H1 (cell line): ENCODE results near the gene FBN1. TPM values are rescaled to one million over a fixed set of nuclear protein-coding genes. Genes with fewer than 3 reads are reported as not detected.

Experiments used
- CTCF ChIA-PET: fragments of 300-600 bp; sonication (Branson Sonifier 250); formaldehyde crosslinking; loops from one replicate; lab custom pipeline; 2021; ENCODE audit not compliant: partially characterized antibody; lab: Charles Lee
- POLR2A ChIA-PET: fragments of 300-600 bp; sonication (Branson Sonifier 250); formaldehyde crosslinking; loops from one replicate; lab custom pipeline; 2021; ENCODE audit warnings: inconsistent platforms; ENCODE audit not compliant: partially characterized antibody; lab: Charles Lee
- DNase-seq, 2 experiments: peaks; one replicate each; pipeline versions ENCODE4 v3.0.0 to v3.0.0-alpha.2; 2010 to 2022; ENCODE audit warnings: low spot score in 2 of 2, low read depth in 1 of 2, mixed read lengths in 1 of 2
- FAIRE-seq: peaks from 2 replicates; lab custom pipeline; 2011; peaks lifted over from hg19 to GRCh38; lab: Jason Lieb, UNC
- H2AFZ ChIP-seq: 2 replicates; pipeline ENCODE4 v1.8.1; 2012; ENCODE audit warnings: low read length, inconsistent platforms
- H2AK5ac ChIP-seq: 2 replicates; pipeline ENCODE4 v1.6.1; 2013; ENCODE audit warnings: low read depth, low read length
- H2BK120ac ChIP-seq: replicated peaks from 2 replicates; pipeline ENCODE3; 2013; ENCODE audit warnings: low read depth, low read length, inconsistent platforms
- H2BK12ac ChIP-seq: 2 replicates; pipeline ENCODE4 v1.6.1; 2013; ENCODE audit warnings: low read depth, low read length
- H2BK15ac ChIP-seq: 2 replicates; pipeline ENCODE4 v1.6.1; 2013; ENCODE audit warnings: low read length
- H2BK20ac ChIP-seq: 2 replicates; pipeline ENCODE4 v1.6.1; 2013; ENCODE audit warnings: low read length
- H2BK5ac ChIP-seq: 2 replicates; pipeline ENCODE4 v1.6.1; 2013; ENCODE audit warnings: low read depth, low read length
- H3K14ac ChIP-seq: 2 replicates; pipeline ENCODE4 v1.6.1; 2013; ENCODE audit warnings: inconsistent platforms; ENCODE audit not compliant: insufficient read length
- H3K18ac ChIP-seq: 2 replicates; pipeline ENCODE4 v1.6.1; 2013; ENCODE audit warnings: low read length; ENCODE audit errors: extremely low read depth
- H3K23ac ChIP-seq: 2 replicates; pipeline ENCODE4 v1.6.1; 2013; ENCODE audit warnings: inconsistent platforms; ENCODE audit not compliant: insufficient read length
- H3K23me2 ChIP-seq: 2 replicates; pipeline ENCODE4 v1.6.1; 2013; ENCODE audit warnings: low read depth, low read length
- H3K27ac ChIP-seq: 2 replicates; pipeline ENCODE4 v1.6.1; 2011; ENCODE audit warnings: low read depth, low read length, inconsistent platforms
- H3K27me3 ChIP-seq, 4 experiments: replicated peaks in 1 of 4; 1 replicate in 1 of 4; 2 replicates in 3 of 4; pipeline versions ENCODE4 v1.6.1 to v1.8.1; 2011 to 2013; ENCODE audit warnings: low read length in 3 of 4, mild to moderate bottlenecking in 3 of 4, inconsistent platforms in 2 of 4, mixed read lengths in 2 of 4, moderate library complexity in 1 of 4; ENCODE audit not compliant: control insufficient read depth in 3 of 4, insufficient read depth in 3 of 4; ENCODE audit errors: extremely low read depth in 1 of 4
- H3K36me3 ChIP-seq, 4 experiments: 2 replicates each; pipeline versions ENCODE4 v1.6.1 to v1.8.1; 2011 to 2013; ENCODE audit warnings: mild to moderate bottlenecking in 4 of 4, low read length in 3 of 4, moderate library complexity in 2 of 4, control low read depth in 1 of 4, inconsistent platforms in 1 of 4; ENCODE audit not compliant: insufficient read depth in 4 of 4, control insufficient read depth in 2 of 4
- H3K4ac ChIP-seq: replicated peaks from 2 replicates; pipeline ENCODE3; 2013; ENCODE audit warnings: low read length, low read depth, mixed read lengths, inconsistent platforms; ENCODE audit not compliant: insufficient read length
- H3K4me1 ChIP-seq, 4 experiments: replicated peaks in 1 of 4; 1 replicate in 1 of 4; 2 replicates in 3 of 4; pipeline versions ENCODE4 v1.6.1 to v1.8.1; 2011 to 2013; ENCODE audit warnings: low read length in 3 of 4, inconsistent platforms in 2 of 4, mixed read lengths in 1 of 4; ENCODE audit not compliant: insufficient read depth in 4 of 4, control insufficient read depth in 3 of 4
- H3K4me2 ChIP-seq, 2 experiments: 2 replicates each; pipeline versions ENCODE4 v1.6.1 to v1.8.1; 2011 to 2013; ENCODE audit warnings: low read depth in 2 of 2, low read length in 2 of 2, control low read depth in 1 of 2, inconsistent platforms in 1 of 2, mild to moderate bottlenecking in 1 of 2; ENCODE audit not compliant: insufficient read depth in 1 of 2
- H3K4me3 ChIP-seq, 4 experiments: fragments of 200-600, 300-600 bp in 1 of 4; sonication (generic), shearing (Covaris generic), sonication (Bioruptor Twin) in 1 of 4; 2 replicates each; pipeline versions ENCODE4 v1.5.1 to v1.8.1; 2011 to 2016; ENCODE audit warnings: low read length in 4 of 4, low read depth in 3 of 4, control low read depth in 2 of 4, inconsistent platforms in 2 of 4, mild to moderate bottlenecking in 2 of 4, mixed read lengths in 1 of 4, moderate library complexity in 1 of 4; ENCODE audit not compliant: insufficient read depth in 2 of 4; ENCODE audit errors: extremely low read depth in 1 of 4
- H3K56ac ChIP-seq: replicated peaks from 2 replicates; pipeline ENCODE3; 2013; ENCODE audit warnings: low read depth, mild to moderate bottlenecking, mixed read lengths, low read length, inconsistent platforms; ENCODE audit not compliant: insufficient read length
- H3K79me1 ChIP-seq: 2 replicates; pipeline ENCODE4 v1.6.1; 2013; ENCODE audit warnings: low read depth, low read length, control low read depth
- H3K79me2 ChIP-seq, 2 experiments: 2 replicates each; pipeline versions ENCODE4 v1.6.1 to v1.8.1; 2012 to 2013; ENCODE audit warnings: low read length in 2 of 2, mild to moderate bottlenecking in 2 of 2, inconsistent platforms in 1 of 2; ENCODE audit not compliant: insufficient read depth in 2 of 2, control insufficient read depth in 1 of 2
- H3K9ac ChIP-seq, 4 experiments: replicated peaks in 1 of 4; 1 replicate in 1 of 4; 2 replicates in 3 of 4; pipeline versions ENCODE4 v1.6.1 to v1.8.1; 2011 to 2013; ENCODE audit warnings: low read depth in 3 of 4, low read length in 3 of 4, control low read depth in 2 of 4, mild to moderate bottlenecking in 2 of 4, moderate library complexity in 2 of 4, inconsistent platforms in 1 of 4; ENCODE audit errors: extremely low read depth in 1 of 4
- H3K9me3 ChIP-seq, 2 experiments: 2 replicates each; pipeline versions ENCODE4 v1.6.1 to v1.8.1; 2012 to 2013; ENCODE audit warnings: mild to moderate bottlenecking in 2 of 2, moderate library complexity in 2 of 2, control low read depth in 1 of 2, inconsistent platforms in 1 of 2, low read depth in 1 of 2, low read length in 1 of 2, mixed read lengths in 1 of 2; ENCODE audit not compliant: insufficient read depth in 2 of 2
- H4K20me1 ChIP-seq, 2 experiments: replicated peaks in 1 of 2; 2 replicates each; pipeline versions ENCODE3 to v1.8.1; 2011 to 2013; ENCODE audit warnings: inconsistent platforms in 2 of 2, low read length in 2 of 2, mild to moderate bottlenecking in 1 of 2; ENCODE audit not compliant: insufficient read depth in 2 of 2, control insufficient read depth in 1 of 2
- H4K5ac ChIP-seq: 2 replicates; pipeline ENCODE4 v1.6.1; 2013; ENCODE audit warnings: low read length, low read depth, mixed read lengths, inconsistent platforms; ENCODE audit not compliant: insufficient read length
- H4K8ac ChIP-seq: 2 replicates; pipeline ENCODE4 v1.8.0; 2013; ENCODE audit warnings: mild to moderate bottlenecking, moderate library complexity, low read length, inconsistent platforms; ENCODE audit not compliant: insufficient read depth; ENCODE audit errors: extremely low read depth
- H4K91ac ChIP-seq: replicated peaks from 2 replicates; pipeline ENCODE3; 2013; ENCODE audit warnings: low read length, mixed read lengths, inconsistent platforms; ENCODE audit not compliant: insufficient read length
- ASH2L ChIP-seq: fragments of 200-600, 300-600 bp; sonication (generic); IDR thresholded peaks from one replicate; pipeline ENCODE4 v1.7.1; 2017; ENCODE audit warnings: low read length
- JUND ChIP-seq: IDR thresholded peaks from 2 replicates; pipeline ENCODE4 v1.6.1; 2011; ENCODE audit warnings: mild to moderate bottlenecking, improper control_type of control experiment, low read length
- PHF8 ChIP-seq: fragments of 200-600 bp; sonication (generic); conservative IDR thresholded peaks from 2 replicates; pipeline ENCODE4 v1.7.1; 2012; ENCODE audit warnings: low read depth, mild to moderate bottlenecking, inconsistent platforms, low read length, moderate library complexity
- SP2 ChIP-seq: IDR thresholded peaks from 2 replicates; pipeline ENCODE4 v1.6.1; 2012; ENCODE audit warnings: mild to moderate bottlenecking, low read length, inconsistent platforms
- WGBS, 2 experiments: shearing (Covaris generic) in 1 of 2; methylation state at CpG; one replicate each; pipeline versions ENCODE4 v1.1.6 to v1.1.7; 2013 to 2015; ENCODE audit warnings: low lambda C conversion rate in 2 of 2, mixed read lengths in 2 of 2, inconsistent platforms in 1 of 2, low coverage in 1 of 2, missing lambda C conversion rate in 1 of 2; ENCODE audit not compliant: insufficient replicate concordance in 2 of 2, insufficient coverage in 1 of 2, insufficient read length in 1 of 2; ENCODE audit errors: extremely low coverage in 1 of 2, missing lambda C conversion rate in 1 of 2; 5-methylcytosine and 5-hydroxymethylcytosine counted together
- polyA plus RNA-seq, 7 experiments: library from polyadenylated mRNA; depleted of rRNA in 3 of 7; stranded (reverse) in 5 of 7; unstranded in 2 of 7; fragments of >200 nt in 5 of 7; fragments of 200-250 nt in 2 of 7; gene quantifications; 1 replicate in 5 of 7; 2 replicates in 1 of 7; 4 replicates in 1 of 7; pipeline versions ENCODE4 v1.2.1 to v1.2.3, GENCODE V29; 2011 to 2013; ENCODE audit warnings: missing spikeins in 2 of 7, mixed read lengths in 2 of 7
- total RNA-seq: library from RNA; stranded (reverse); fragmentation: NEBNext Ultra II Directional; extraction: Animal tissue kit (Norgen Biotek cat#: 25700); gene quantifications from 2 replicates; pipeline ENCODE4 v1.2.1, GENCODE V29; 2021
- TF ChIP-seq, protein P1 (sequence below): IDR thresholded peaks from 2 replicates; pipeline ENCODE4 v1.6.1; 2012; ENCODE audit warnings: inconsistent platforms

Gene FBN1
- total and polyA plus RNA-seq, 2 of the 8 experiments (the other 6 are each of a cell fraction or from before 2014, with no cell fraction given) = 3.0 to 4.0 TPM

DNA sequence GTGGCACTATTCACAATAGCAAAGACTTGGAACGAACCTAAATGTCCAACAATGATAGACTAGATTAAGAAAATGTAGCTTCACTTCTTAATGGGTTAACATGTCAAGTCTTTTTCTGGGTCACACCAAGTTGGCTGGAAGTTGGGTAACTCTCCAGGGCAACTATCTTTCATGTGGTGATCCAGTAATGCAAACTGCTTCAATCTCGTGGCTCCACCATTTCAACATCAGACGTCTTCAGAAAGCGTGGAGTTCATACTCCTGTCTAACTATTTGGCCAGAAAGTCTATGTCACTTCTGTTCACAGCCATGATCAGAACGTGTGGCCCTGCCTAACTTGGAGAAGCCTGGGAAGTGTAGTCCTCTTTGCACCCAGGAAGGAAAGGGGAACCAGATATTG, 282.0 kb downstream of the FBN1 start:
- no peak overlapping the region for H3K56ac ChIP-seq
- H4K8ac ChIP-seq = no peak overlapping the region
- no peak overlapping the region for H4K5ac ChIP-seq
- no peaks in the 10 kb centered on the region for H3K27me3 ChIP-seq
- CTCF ChIA-PET = interaction anchor here (0.9 kb wide), 1 partner anchor 26 kb away, joined by 3 read pairs; no protein-coding TSS in a partner anchor
- no peak overlapping the region for H2BK5ac ChIP-seq
- H2BK15ac ChIP-seq = no peak overlapping the region
- no peak overlapping the region for H2BK12ac ChIP-seq
- H3K23me2 ChIP-seq = no peaks in the 10 kb centered on the region
- no peak overlapping the region for H4K91ac ChIP-seq
- no peak overlapping the region for H3K27ac ChIP-seq
- no peak overlapping the region for H3K18ac ChIP-seq
- no peak overlapping the region for H3K4me3 ChIP-seq
- no peak overlapping the region for H2BK20ac ChIP-seq
- no peaks in the 10 kb centered on the region for H3K4me1 ChIP-seq
- no peak overlapping the region for H3K23ac ChIP-seq
- no peaks in the 10 kb centered on the region for H3K9me3 ChIP-seq
- no peak overlapping the region for H2AFZ ChIP-seq
- POLR2A ChIA-PET = no interaction called here
- no peaks in the 10 kb centered on the region for H4K20me1 ChIP-seq
- no peak overlapping the region for H3K4me2 ChIP-seq
- H3K79me1 ChIP-seq = no peaks in the 10 kb centered on the region
- FAIRE-seq = no peak
- H3K14ac ChIP-seq = no peak overlapping the region
- H2BK120ac ChIP-seq = no peak overlapping the region
- DNase-seq = no peak
- no peak overlapping the region for H3K4ac ChIP-seq
- H3K79me2 ChIP-seq = no peaks in the 10 kb centered on the region
- H2AK5ac ChIP-seq = no peak overlapping the region
- no peaks in the 10 kb centered on the region for H3K36me3 ChIP-seq
- WGBS, 2 experiments = 74% methylated on average over 5 of the region's 5 CpGs; no CpG with 5 or more reads in 1 of the 2 experiments
- H3K9ac ChIP-seq = no peak overlapping the region
- TF ChIP-seq PHF8 (no peak), SP2 (no peak), ASH2L (no peak), JUND (no peak)
- TF ChIP-seq, protein P1, sequence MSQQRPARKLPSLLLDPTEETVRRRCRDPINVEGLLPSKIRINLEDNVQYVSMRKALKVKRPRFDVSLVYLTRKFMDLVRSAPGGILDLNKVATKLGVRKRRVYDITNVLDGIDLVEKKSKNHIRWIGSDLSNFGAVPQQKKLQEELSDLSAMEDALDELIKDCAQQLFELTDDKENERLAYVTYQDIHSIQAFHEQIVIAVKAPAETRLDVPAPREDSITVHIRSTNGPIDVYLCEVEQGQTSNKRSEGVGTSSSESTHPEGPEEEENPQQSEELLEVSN = no peak
